ENCODE results near the gene CEP57L1.

DNA sequence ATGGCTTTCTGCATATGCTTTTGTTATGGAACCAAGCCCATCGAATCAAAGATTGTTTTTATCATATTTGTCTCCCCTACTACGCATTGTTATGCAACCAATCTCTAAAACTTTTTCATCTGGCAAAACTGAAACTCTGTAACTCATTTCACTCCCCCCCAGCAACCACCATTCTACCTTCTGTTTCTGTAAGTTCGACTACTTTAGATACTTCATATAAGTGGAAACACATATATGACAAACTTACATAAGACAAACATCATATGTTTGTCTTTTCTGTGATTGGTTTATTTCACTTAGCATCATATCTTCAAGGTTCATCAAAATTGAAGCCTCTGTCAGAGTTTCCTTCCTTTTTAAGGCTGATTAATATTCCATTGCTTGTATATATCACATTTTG lies 34.8 kb downstream of the CEP57L1 start:
- TF ChIP-seq, protein P1, sequence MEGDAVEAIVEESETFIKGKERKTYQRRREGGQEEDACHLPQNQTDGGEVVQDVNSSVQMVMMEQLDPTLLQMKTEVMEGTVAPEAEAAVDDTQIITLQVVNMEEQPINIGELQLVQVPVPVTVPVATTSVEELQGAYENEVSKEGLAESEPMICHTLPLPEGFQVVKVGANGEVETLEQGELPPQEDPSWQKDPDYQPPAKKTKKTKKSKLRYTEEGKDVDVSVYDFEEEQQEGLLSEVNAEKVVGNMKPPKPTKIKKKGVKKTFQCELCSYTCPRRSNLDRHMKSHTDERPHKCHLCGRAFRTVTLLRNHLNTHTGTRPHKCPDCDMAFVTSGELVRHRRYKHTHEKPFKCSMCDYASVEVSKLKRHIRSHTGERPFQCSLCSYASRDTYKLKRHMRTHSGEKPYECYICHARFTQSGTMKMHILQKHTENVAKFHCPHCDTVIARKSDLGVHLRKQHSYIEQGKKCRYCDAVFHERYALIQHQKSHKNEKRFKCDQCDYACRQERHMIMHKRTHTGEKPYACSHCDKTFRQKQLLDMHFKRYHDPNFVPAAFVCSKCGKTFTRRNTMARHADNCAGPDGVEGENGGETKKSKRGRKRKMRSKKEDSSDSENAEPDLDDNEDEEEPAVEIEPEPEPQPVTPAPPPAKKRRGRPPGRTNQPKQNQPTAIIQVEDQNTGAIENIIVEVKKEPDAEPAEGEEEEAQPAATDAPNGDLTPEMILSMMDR (IDR thresholded peaks at IDR 0.05 in 4 of 5, conservative IDR thresholded peaks at IDR 0.05 in 1 of 5): no peak
- no peak for TF ChIP-seq POLR2A (IDR thresholded peaks at IDR 0.05)
